Smooth muscle cell (in vitro differentiated cells): Measurements from ENCODE around the gene CROCC. TPM values are rescaled to one million over a fixed set of nuclear protein-coding genes. Genes with fewer than 3 reads are reported as not detected.

ENCODE experiments used
- DNase-seq: peaks from one replicate; lab custom pipeline; 2025; ENCODE audit not compliant: unreplicated experiment; lab: John Stamatoyannopoulos, UW
- H2AFZ ChIP-seq: fragments of 200-600 bp; sonication (generic); 2 replicates; pipeline ENCODE4 v1.6.0; 2016; ENCODE audit warnings: antibody characterized with exemption, low read depth, mild to moderate bottlenecking
- H3F3A ChIP-seq: fragments of 200-600 bp; sonication (generic); 2 replicates; pipeline ENCODE4 v1.6.0; 2017; ENCODE audit warnings: antibody characterized with exemption, low read depth
- H3K27ac ChIP-seq: fragments of 200-600 bp; sonication (generic); 2 replicates; pipeline ENCODE4 v1.5.1; 2016; ENCODE audit warnings: low read depth, mild to moderate bottlenecking
- H3K27me3 ChIP-seq: fragments of 200-600 bp; sonication (generic); 2 replicates; pipeline ENCODE4 v1.6.1; 2016; ENCODE audit warnings: low read depth, mild to moderate bottlenecking
- H3K36me3 ChIP-seq: fragments of 200-600 bp; sonication (generic); 2 replicates; pipeline ENCODE4 v1.5.1; 2016; ENCODE audit warnings: low read depth
- H3K4me1 ChIP-seq: fragments of 200-600 bp; sonication (generic); 2 replicates; pipeline ENCODE4 v1.5.1; 2016; ENCODE audit warnings: low read depth
- H3K4me2 ChIP-seq: fragments of 200-600 bp; sonication (generic); 2 replicates; pipeline ENCODE4 v1.6.0; 2016; ENCODE audit warnings: mild to moderate bottlenecking
- H3K4me3 ChIP-seq: fragments of 200-600 bp; sonication (generic); 2 replicates; pipeline ENCODE4 v1.5.1; 2016; ENCODE audit warnings: mild to moderate bottlenecking
- H3K79me2 ChIP-seq: fragments of 200-600 bp; sonication (generic); 2 replicates; pipeline ENCODE4 v1.6.0; 2016; ENCODE audit warnings: low read depth, mild to moderate bottlenecking
- H3K9ac ChIP-seq: fragments of 200-600 bp; sonication (generic); 2 replicates; pipeline ENCODE4 v1.6.0; 2016; ENCODE audit warnings: low read depth
- H3K9me3 ChIP-seq: fragments of 200-600 bp; sonication (generic); replicated peaks from 2 replicates; pipeline ENCODE4 v1.5.1; 2016; ENCODE audit warnings: low read depth
- H4K20me1 ChIP-seq: fragments of 200-600 bp; sonication (generic); 2 replicates; pipeline ENCODE4 v1.6.0; 2016; ENCODE audit warnings: low read depth
- WGBS: methylation state at CpG from one replicate; pipeline ENCODE4 v1.1.7; 2016; ENCODE audit warnings: low lambda C conversion rate; 5-methylcytosine and 5-hydroxymethylcytosine counted together
- polyA plus RNA-seq: library from polyadenylated mRNA; unstranded; fragments of >200 nt; fragmentation: Nextera tagmentation; extraction: Ambion mirVana; gene quantifications from 2 replicates; pipeline ENCODE4 v1.2.1, GENCODE V29; 2016
- total RNA-seq: library from RNA; depleted of rRNA; stranded (reverse); fragments of >200 nt; gene quantifications from 2 replicates; pipeline ENCODE4 v1.2.3, GENCODE V29; 2014
- TF ChIP-seq, protein P1 (sequence below): fragments of 200-600 bp; sonication (generic); IDR thresholded peaks from 2 replicates; pipeline ENCODE4 v1.5.1; 2017; ENCODE audit warnings: borderline replicate concordance, mild to moderate bottlenecking, antibody characterized with exemption; ENCODE audit not compliant: insufficient read depth, poor library complexity, severe bottlenecking

Gene CROCC
- total and polyA plus RNA-seq, 2 experiments from 2014 or later, result 19.7 to 24.0 TPM

DNA sequence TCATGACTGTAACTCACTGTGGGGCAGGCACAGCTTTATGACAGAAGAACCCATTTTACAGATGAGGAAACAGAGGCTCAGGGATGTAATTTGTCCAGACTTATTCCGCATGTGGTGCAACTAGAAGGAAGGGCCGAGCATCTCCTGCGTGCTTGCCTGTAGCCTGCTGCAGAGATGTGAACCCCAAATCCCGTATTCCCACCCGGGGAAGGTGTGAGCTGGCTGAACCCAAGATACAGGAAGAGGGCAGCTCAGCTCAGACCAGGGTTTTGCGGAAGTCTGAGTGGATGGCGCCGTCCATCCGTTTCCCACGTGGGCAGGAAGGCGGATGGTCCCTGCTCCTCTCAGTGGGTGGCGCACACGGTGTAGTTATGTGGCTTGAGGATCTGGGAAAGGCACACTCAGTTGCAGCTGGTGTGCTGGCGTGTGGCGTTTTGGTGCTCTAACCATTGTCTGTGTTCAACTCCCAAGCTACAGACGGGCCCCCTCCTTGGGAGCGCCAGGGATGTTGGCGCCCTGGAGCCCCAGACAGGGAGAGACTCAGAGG lies 1.2 kb downstream of the CROCC start:
- DNase-seq, result no peak
- H3K36me3 ChIP-seq, result no peaks in the 10 kb centered on the region
- H3K79me2 ChIP-seq, result no peaks in the 10 kb centered on the region
- WGBS, result 95% methylated on average over 18 of the region's 18 CpGs
- no peaks in the 10 kb centered on the region for H3K9me3 ChIP-seq
- peaks cover 6% of the 10 kb centered on the region for H3K4me1 ChIP-seq
- no peak overlapping the region for H3K27ac ChIP-seq
- no peak overlapping the region for H2AFZ ChIP-seq
- TF ChIP-seq, protein P1, sequence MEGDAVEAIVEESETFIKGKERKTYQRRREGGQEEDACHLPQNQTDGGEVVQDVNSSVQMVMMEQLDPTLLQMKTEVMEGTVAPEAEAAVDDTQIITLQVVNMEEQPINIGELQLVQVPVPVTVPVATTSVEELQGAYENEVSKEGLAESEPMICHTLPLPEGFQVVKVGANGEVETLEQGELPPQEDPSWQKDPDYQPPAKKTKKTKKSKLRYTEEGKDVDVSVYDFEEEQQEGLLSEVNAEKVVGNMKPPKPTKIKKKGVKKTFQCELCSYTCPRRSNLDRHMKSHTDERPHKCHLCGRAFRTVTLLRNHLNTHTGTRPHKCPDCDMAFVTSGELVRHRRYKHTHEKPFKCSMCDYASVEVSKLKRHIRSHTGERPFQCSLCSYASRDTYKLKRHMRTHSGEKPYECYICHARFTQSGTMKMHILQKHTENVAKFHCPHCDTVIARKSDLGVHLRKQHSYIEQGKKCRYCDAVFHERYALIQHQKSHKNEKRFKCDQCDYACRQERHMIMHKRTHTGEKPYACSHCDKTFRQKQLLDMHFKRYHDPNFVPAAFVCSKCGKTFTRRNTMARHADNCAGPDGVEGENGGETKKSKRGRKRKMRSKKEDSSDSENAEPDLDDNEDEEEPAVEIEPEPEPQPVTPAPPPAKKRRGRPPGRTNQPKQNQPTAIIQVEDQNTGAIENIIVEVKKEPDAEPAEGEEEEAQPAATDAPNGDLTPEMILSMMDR, result no peak
- no peaks in the 10 kb centered on the region for H3K27me3 ChIP-seq
- no peaks in the 10 kb centered on the region for H3F3A ChIP-seq
- H4K20me1 ChIP-seq, result peaks cover 13% of the 10 kb centered on the region
- no peak overlapping the region for H3K4me3 ChIP-seq
- no peak overlapping the region for H3K4me2 ChIP-seq
- H3K9ac ChIP-seq, result no peak overlapping the region

DNA sequence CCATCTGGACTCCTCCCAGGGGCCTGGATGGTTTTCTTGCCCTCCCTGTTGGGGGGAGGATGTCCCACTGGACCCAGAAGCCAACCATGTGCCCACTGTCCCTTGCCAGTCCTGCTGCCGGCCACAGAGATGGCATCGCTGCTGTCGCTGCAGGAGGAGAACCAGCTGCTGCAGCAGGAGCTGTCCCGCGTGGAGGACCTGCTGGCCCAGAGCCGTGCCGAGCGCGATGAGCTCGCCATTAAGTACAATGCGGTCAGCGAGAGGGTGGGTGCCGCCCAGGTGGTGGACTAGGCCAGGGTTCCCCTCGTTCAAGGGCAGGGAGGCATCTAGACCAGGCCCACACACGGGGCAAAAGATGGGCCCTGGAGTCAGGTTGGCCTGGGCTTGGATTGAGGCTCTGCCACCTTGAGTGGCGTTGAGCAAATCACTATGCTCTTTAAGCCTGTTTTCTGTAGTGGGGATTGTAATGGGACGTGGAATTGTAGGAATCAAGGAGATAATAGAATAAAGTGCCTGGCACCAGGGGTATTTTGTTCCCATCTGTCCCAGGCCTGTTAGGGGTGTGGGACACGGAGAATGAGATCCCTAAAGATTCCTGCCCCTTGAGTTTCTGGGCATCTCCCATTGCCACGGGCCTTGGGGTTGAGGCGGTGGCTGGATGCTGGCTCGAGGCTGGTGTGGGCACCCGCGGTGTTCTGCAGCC lies 2.6 kb downstream of the CROCC start:
- WGBS, result 94% methylated on average over 23 of the region's 23 CpGs
- no peak overlapping the region for H2AFZ ChIP-seq
- H3F3A ChIP-seq, result no peaks in the 10 kb centered on the region

DNA sequence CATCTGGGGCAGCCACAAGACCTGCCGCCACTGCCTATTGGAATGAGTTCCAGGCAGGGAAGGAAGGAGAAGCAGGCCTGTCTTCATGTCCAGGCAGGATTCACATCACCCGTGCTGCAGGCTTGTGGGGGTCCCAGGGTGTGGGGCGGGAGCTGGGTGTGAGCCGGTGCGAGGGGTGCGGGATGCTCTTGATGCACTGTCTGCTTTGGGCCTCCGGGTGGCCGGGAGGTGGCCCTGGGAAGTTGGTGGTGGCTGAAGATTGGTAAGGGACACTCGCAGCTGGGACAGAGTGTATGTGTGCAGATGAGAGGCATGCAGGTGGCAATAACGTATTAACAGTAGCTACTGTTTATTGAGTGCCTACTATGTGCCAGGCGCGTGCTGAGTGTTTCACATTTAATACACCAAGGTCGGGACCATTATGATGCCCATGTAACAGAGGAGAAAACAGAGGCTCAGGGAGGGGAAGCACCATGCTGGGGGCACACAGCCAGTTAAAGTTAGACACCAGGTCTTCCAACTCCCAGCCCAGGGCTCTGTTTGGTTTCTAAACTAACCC lies 3.3 kb downstream of the CROCC start:
- H2AFZ ChIP-seq, result no peak overlapping the region

More for the DNA sequence above, 2.6 kb downstream of the CROCC start:
- Histone ChIP-seq H3K4me1 (peaks cover 6% of the 10 kb centered on the region), H3K79me2 (no peaks in the 10 kb centered on the region), H3K36me3 (no peaks in the 10 kb centered on the region), H3K4me2 (no peak overlapping the region), H4K20me1 (peaks cover 13% of the 10 kb centered on the region), H3K9me3 (no peaks in the 10 kb centered on the region), H3K4me3 (no peak overlapping the region), H3K27ac (no peak overlapping the region), H3K27me3 (no peaks in the 10 kb centered on the region), H3K9ac (no peak overlapping the region)
- TF ChIP-seq, protein P1, result no peak
- no peak for DNase-seq

More for the DNA sequence above, 3.3 kb downstream of the CROCC start:
- H3K79me2 ChIP-seq, result no peaks in the 10 kb centered on the region
- TF ChIP-seq, protein P1, result no peak
- no peaks in the 10 kb centered on the region for H3K27me3 ChIP-seq
- H3K36me3 ChIP-seq, result no peaks in the 10 kb centered on the region
- H3K4me1 ChIP-seq, result peaks cover 6% of the 10 kb centered on the region
- H3K4me3 ChIP-seq, result no peak overlapping the region
- H4K20me1 ChIP-seq, result peaks cover 13% of the 10 kb centered on the region
- no peak overlapping the region for H3K4me2 ChIP-seq
- WGBS, result 90% methylated on average over 13 of the region's 13 CpGs
- no peaks in the 10 kb centered on the region for H3K9me3 ChIP-seq
- no peak for DNase-seq
- H3K27ac ChIP-seq, result no peak overlapping the region
- H3K9ac ChIP-seq, result no peak overlapping the region
- H3F3A ChIP-seq, result no peaks in the 10 kb centered on the region
